IMR-90 (cell line): ENCODE results near the gene EVX1. TPM values are rescaled to one million over a fixed set of nuclear protein-coding genes. Genes with fewer than 3 reads are reported as not detected.

ENCODE experiments used
- ATAC-seq: fragments of 200-7000 bp; cut with Tn5 transposase; 2 replicates; pipeline ENCODE4 v1.9.1; 2020; ENCODE audit warnings: low read depth, mild to moderate bottlenecking, moderate library complexity
- BruUV-seq: library from RNA; stranded (reverse); fragments of 400-500 nt; replicated peaks from 2 replicates; lab custom pipeline; 2021; lab: Mats Ljungman, UMichigan
- CTCF ChIA-PET: fragments of 300-600 bp; formaldehyde crosslinking; extraction: SDS; loops from one replicate; lab custom pipeline; 2021; ENCODE audit warnings: antibody characterized with exemption; lab: Yijun Ruan, JAX
- POLR2A ChIA-PET: fragments of 300-600 bp; sonication (Branson Sonifier 250); formaldehyde crosslinking; loops from one replicate; lab custom pipeline; 2022; ENCODE audit warnings: antibody characterized with exemption; ENCODE audit not compliant: unreplicated experiment; lab: Charles Lee
- DNase-seq: peaks from one replicate; pipeline ENCODE4 v3.0.0; 2013
- H2AFZ ChIP-seq: replicated peaks from 2 replicates; pipeline ENCODE3; 2013; ENCODE audit warnings: low read length, mild to moderate bottlenecking; ENCODE audit not compliant: poor library complexity
- H2AK5ac ChIP-seq: 2 replicates; pipeline ENCODE4 v1.6.1; 2013; ENCODE audit warnings: low read depth, low read length, inconsistent platforms
- H2AK9ac ChIP-seq: replicated peaks from 2 replicates; pipeline ENCODE3; 2013; ENCODE audit warnings: mild to moderate bottlenecking, low read depth, low read length, moderate library complexity; ENCODE audit not compliant: poor library complexity
- H2BK120ac ChIP-seq: 2 replicates; pipeline ENCODE4 v1.6.1; 2013; ENCODE audit warnings: low read depth, low read length, inconsistent platforms
- H2BK15ac ChIP-seq: 3 replicates; pipeline ENCODE4 v1.6.1; 2013; ENCODE audit warnings: low read depth, low read length, inconsistent platforms
- H2BK20ac ChIP-seq: 2 replicates; pipeline ENCODE4 v1.6.1; 2013; ENCODE audit warnings: low read depth, mild to moderate bottlenecking, inconsistent platforms, low read length, moderate library complexity
- H2BK5ac ChIP-seq: 2 replicates; pipeline ENCODE4 v1.6.1; 2013; ENCODE audit warnings: mild to moderate bottlenecking, low read depth, low read length, inconsistent platforms; ENCODE audit not compliant: poor library complexity, severe bottlenecking
- H3K14ac ChIP-seq: replicated peaks from 2 replicates; pipeline ENCODE4 v1.6.1; 2013; ENCODE audit warnings: low read depth, low read length, inconsistent platforms
- H3K18ac ChIP-seq: 2 replicates; pipeline ENCODE4 v1.6.1; 2013; ENCODE audit warnings: low read depth, low read length, control low read depth
- H3K23ac ChIP-seq: 2 replicates; pipeline ENCODE4 v1.6.1; 2013; ENCODE audit warnings: low read depth, low read length, inconsistent platforms
- H3K27ac ChIP-seq: 2 replicates; pipeline ENCODE4 v1.5.1; 2013; ENCODE audit warnings: mild to moderate bottlenecking, control low read depth, low read length; ENCODE audit not compliant: insufficient read depth
- H3K27me3 ChIP-seq: 2 replicates; pipeline ENCODE4 v1.6.1; 2013; ENCODE audit warnings: low read length; ENCODE audit not compliant: control insufficient read depth, insufficient read depth
- H3K36me3 ChIP-seq: 2 replicates; pipeline ENCODE4 v1.6.1; 2013; ENCODE audit warnings: low read length, mixed read lengths; ENCODE audit not compliant: control insufficient read depth, insufficient read depth
- H3K4ac ChIP-seq: 2 replicates; pipeline ENCODE4 v1.6.1; 2013; ENCODE audit warnings: low read depth, low read length, inconsistent platforms
- H3K4me1 ChIP-seq: 2 replicates; pipeline ENCODE4 v1.6.1; 2013; ENCODE audit warnings: low read length, mixed read lengths; ENCODE audit not compliant: control insufficient read depth, insufficient read depth
- H3K4me2 ChIP-seq: 2 replicates; pipeline ENCODE4 v1.6.1; 2013; ENCODE audit warnings: low read depth, mild to moderate bottlenecking, control low read depth, low read length, moderate library complexity
- H3K4me3 ChIP-seq: 2 replicates; pipeline ENCODE4 v1.5.1; 2013; ENCODE audit warnings: low read depth, mild to moderate bottlenecking, control low read depth, low read length, moderate library complexity; ENCODE audit not compliant: insufficient read depth
- H3K56ac ChIP-seq: 2 replicates; pipeline ENCODE4 v1.6.1; 2013; ENCODE audit warnings: low read length, inconsistent platforms; ENCODE audit not compliant: insufficient read depth; ENCODE audit errors: extremely low read depth
- H3K79me1 ChIP-seq, 2 experiments: 2 replicates each; pipeline ENCODE4 v1.6.1; 2013; ENCODE audit warnings: low read length in 2 of 2, inconsistent platforms in 1 of 2, low read depth in 1 of 2
- H3K9ac ChIP-seq: 2 replicates; pipeline ENCODE4 v1.6.1; 2013; ENCODE audit warnings: low read depth, low read length, control low read depth
- H3K9me1 ChIP-seq: 2 replicates; pipeline ENCODE4 v1.6.1; 2013; ENCODE audit warnings: low read length, inconsistent platforms; ENCODE audit not compliant: insufficient read depth
- H3K9me3 ChIP-seq: 2 replicates; pipeline ENCODE4 v1.6.1; 2013; ENCODE audit warnings: low read length; ENCODE audit not compliant: control insufficient read depth, insufficient read depth
- H4K20me1 ChIP-seq: 2 replicates; pipeline ENCODE4 v1.6.1; 2013; ENCODE audit warnings: low read length, inconsistent platforms; ENCODE audit not compliant: insufficient read depth
- H4K5ac ChIP-seq: 2 replicates; pipeline ENCODE4 v1.6.1; 2013; ENCODE audit warnings: mild to moderate bottlenecking, low read depth, low read length, control low read depth
- H4K8ac ChIP-seq, 2 experiments: 2 replicates each; pipeline ENCODE4 v1.6.1; 2013; ENCODE audit warnings: low read depth in 2 of 2, low read length in 2 of 2, control low read depth in 1 of 2, inconsistent platforms in 1 of 2
- H4K91ac ChIP-seq: 2 replicates; pipeline ENCODE4 v1.6.1; 2013; ENCODE audit warnings: low read depth, low read length, inconsistent platforms; ENCODE audit not compliant: insufficient read depth
- BHLHE40 ChIP-seq: fragments of 150-350 bp; IDR thresholded peaks from 2 replicates; pipeline ENCODE4 v1.6.1; 2016; ENCODE audit warnings: mild to moderate bottlenecking, low read depth, low read length
- CEBPB ChIP-seq: IDR thresholded peaks from 2 replicates; pipeline ENCODE4 v1.6.1; 2012; ENCODE audit warnings: low read depth, low read length, improper control_type of control experiment
- CHD1 ChIP-seq: IDR thresholded peaks from 2 replicates; pipeline ENCODE4 v1.6.1; 2012; ENCODE audit warnings: low read depth, low read length, improper control_type of control experiment
- CTCF ChIP-seq: conservative IDR thresholded peaks from 2 replicates; pipeline ENCODE4 v1.5.1; 2012; ENCODE audit warnings: mild to moderate bottlenecking, low read depth, low read length, improper control_type of control experiment
- ELK1 ChIP-seq: fragments of 150-350 bp; IDR thresholded peaks from 2 replicates; pipeline ENCODE4 v1.6.1; 2016; ENCODE audit warnings: low read depth, mild to moderate bottlenecking, low read length, moderate library complexity, borderline replicate concordance
- MAFK ChIP-seq: IDR thresholded peaks from 2 replicates; pipeline ENCODE4 v1.6.1; 2012; ENCODE audit warnings: low read depth, low read length, improper control_type of control experiment
- MAZ ChIP-seq: IDR thresholded peaks from 2 replicates; pipeline ENCODE4 v1.6.1; 2012; ENCODE audit warnings: low read depth, mild to moderate bottlenecking, low read length, improper control_type of control experiment, moderate library complexity, borderline replicate concordance
- MXI1 ChIP-seq: IDR thresholded peaks from 2 replicates; pipeline ENCODE4 v1.6.1; 2012; ENCODE audit warnings: low read depth, mild to moderate bottlenecking, low read length, moderate library complexity, borderline replicate concordance
- RCOR1 ChIP-seq: IDR thresholded peaks from 2 replicates; pipeline ENCODE4 v1.6.1; 2012; ENCODE audit warnings: mild to moderate bottlenecking, low read length, improper control_type of control experiment; ENCODE audit not compliant: insufficient replicate concordance
- RFX5 ChIP-seq: IDR thresholded peaks from 2 replicates; pipeline ENCODE4 v1.8.0; 2012; ENCODE audit warnings: low read depth, mild to moderate bottlenecking, low read length, moderate library complexity
- USF2 ChIP-seq: fragments of 150-350 bp; IDR thresholded peaks from 2 replicates; pipeline ENCODE4 v1.6.1; 2017; ENCODE audit warnings: mild to moderate bottlenecking, antibody characterized with exemption, low read length, low read depth
- WGBS, 2 experiments: methylation state at CpG; one replicate each; pipeline versions ENCODE4 v1.1.5 to v1.1.7; 2013; ENCODE audit warnings: missing lambda C conversion rate in 2 of 2; ENCODE audit not compliant: insufficient read length in 1 of 2; ENCODE audit errors: extremely low coverage in 2 of 2; 5-methylcytosine and 5-hydroxymethylcytosine counted together
- dilution Hi-C: fragments of 300-500 bp; cut with HindIII; formaldehyde crosslinking; loops from one replicate; pipeline ENCODE4 v1.14.3; 2018; ENCODE audit warnings: low sequenced_read_pairs; ENCODE audit not compliant: unreplicated experiment
- in situ Hi-C: fragments of 300-500 bp; cut with MboI; formaldehyde crosslinking; loops from 3 replicates; pipeline ENCODE4 v1.14.3; 2019; ENCODE audit warnings: low sequenced_read_pairs, inconsistent platforms, mixed read lengths
- intact Hi-C: fragments of 100-400 bp; cut with micrococcal nuclease; formaldehyde crosslinking; loops from 2 replicates; pipeline ENCODE4 v1.10.0; 2022
- polyA plus RNA-seq, 3 experiments: library from polyadenylated mRNA; depleted of rRNA; stranded (reverse); fragments of >200 nt; gene quantifications; 2 replicates each; pipeline ENCODE4 v1.2.3, GENCODE V29; 2012; ENCODE audit warnings: low replicate concordance in 1 of 3
- total RNA-seq: library from RNA; depleted of rRNA; stranded (reverse); fragments of >200 nt; gene quantifications from 2 replicates; pipeline ENCODE4 v1.2.3, GENCODE V29; 2012

The EVX1 gene
- total and polyA plus RNA-seq, 2 of the 4 experiments (the other 2 are of a cell fraction): not detected

GRCh38 chr7:27245798-27246691, 3.4 kb downstream of the EVX1 start:
- Histone ChIP-seq H3K27me3 (peaks cover 100% of the 10 kb centered on the region), H3K9me1 (no peaks in the 10 kb centered on the region), H3K9ac (no peak overlapping the region), H3K4me1 (no peaks in the 10 kb centered on the region; the same call in 1 of the 2 replicates), H3K36me3 (no peaks in the 10 kb centered on the region), H4K20me1 (no peaks in the 10 kb centered on the region), H3K4ac (no peak overlapping the region), H4K8ac (no peak overlapping the region), H4K91ac (no peak overlapping the region), H3K9me3 (peaks cover 25% of the 10 kb centered on the region), H4K5ac (no peak overlapping the region), H3K23ac (no peak overlapping the region), H2AFZ (no peak overlapping the region), H3K79me1 (no peaks in the 10 kb centered on the region), H2BK120ac (no peak overlapping the region), H3K4me3 (no peak overlapping the region), H2AK5ac (no peak overlapping the region), H3K4me2 (no peak overlapping the region), H2BK5ac (no peak overlapping the region), H3K18ac (no peak overlapping the region), H3K56ac (no peak overlapping the region), H2BK20ac (no peak overlapping the region), H3K27ac (no peak overlapping the region), H2BK15ac (no peak overlapping the region), H2AK9ac (no peak overlapping the region), H3K14ac (no peak overlapping the region)
- dilution Hi-C loops (no loop called here), in situ Hi-C loops (no loop called here), intact Hi-C loops (no loop called here)
- DNase-seq (no peak), ATAC-seq (no peak)
- TF ChIP-seq MAFK (no peak), CHD1 (no peak), CEBPB (no peak), ELK1 (no peak), RFX5 (no peak), CTCF (no peak), BHLHE40 (no peak), USF2 (no peak), MXI1 (no peak), RCOR1 (no peak), MAZ (no peak)
- BruUV-seq: no TSS peak
- 2% methylated on average over 46 of the region's 90 CpGs; no CpG with 5 or more reads in 1 of the 2 experiments for WGBS, 2 experiments
- ChIA-PET CTCF (no interaction called here), POLR2A (no interaction called here)
